ENCODE measurements around the gene POLR3H. TPM values are rescaled to one million over a fixed set of nuclear protein-coding genes. Genes with fewer than 3 reads are reported as not detected.
"Not testable (repeated sequence)": the region's sequence is repeated elsewhere in the genome, so short reads cannot be mapped to it uniquely, and the experiment has no call there.

The POLR3H gene
- total RNA-seq, 1 donor from 2014 or later, result 9.7 TPM

GRCh38 chr22:41562461-41562860, 18.2 kb upstream of the POLR3H start:
- Histone ChIP-seq H3K27me3 (ENCODE audit: control insufficient read depth, insufficient read depth, low read length) (no peaks in the 10 kb centered on the region), H3K36me3 (ENCODE audit: control insufficient read depth, insufficient read depth, low read length) (no peaks in the 10 kb centered on the region), H3K4me3 (ENCODE audit: low read depth, low read length) (no peak overlapping the region)
- TF ChIP-seq CTCF (IDR thresholded peaks at IDR 0.05; ENCODE audit: insufficient read depth, low read length, poor library complexity, severe bottlenecking), result no peak
- no peak for DNase-seq (ENCODE audit: low read depth)

- Histone ChIP-seq H3K36me3 (ENCODE audit: control insufficient read depth, insufficient read depth, low read length) (no peaks in the 10 kb centered on the region), H3K4me3 (ENCODE audit: low read depth, low read length) (peak overlapping the region; percentile 53), H3K27me3 (ENCODE audit: control insufficient read depth, insufficient read depth, low read length) (no peaks in the 10 kb centered on the region)
- TF ChIP-seq CTCF (IDR thresholded peaks at IDR 0.05; ENCODE audit: insufficient read depth, low read length, poor library complexity, severe bottlenecking), result no peak
- no peak for DNase-seq (ENCODE audit: low read depth)
Observed at GRCh38 chr22:41561788-41562187, 17.5 kb upstream of the POLR3H start.

DNA sequence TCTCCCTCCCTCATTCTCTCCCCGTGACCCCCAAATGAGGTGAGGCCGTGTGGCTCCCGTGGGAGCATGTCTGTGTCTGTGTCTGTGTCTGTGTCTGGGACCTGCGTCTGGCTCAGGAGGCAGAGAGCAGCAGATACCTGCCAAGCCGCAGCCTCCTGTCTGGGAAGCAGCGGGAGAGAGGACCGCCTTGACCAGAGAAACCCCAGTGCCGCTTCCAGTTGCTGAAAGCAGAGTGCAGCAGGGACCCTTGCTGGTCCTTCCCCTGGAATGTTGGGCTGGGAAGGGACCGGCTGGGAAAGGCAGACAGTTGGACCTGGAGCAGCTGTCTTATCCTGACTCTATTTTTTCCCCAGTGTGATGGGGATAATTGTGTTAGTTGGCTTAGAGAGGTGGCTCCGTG, 17.1 kb upstream of the POLR3H start:
- H3K4me3 ChIP-seq (ENCODE audit: low read depth, low read length), result peak overlapping the region; percentile 53
- no peaks in the 10 kb centered on the region for H3K36me3 ChIP-seq (ENCODE audit: control insufficient read depth, insufficient read depth, low read length)
- no peak for DNase-seq (ENCODE audit: low read depth)
- no peak for TF ChIP-seq CTCF (IDR thresholded peaks at IDR 0.05; ENCODE audit: insufficient read depth, low read length, poor library complexity, severe bottlenecking)
- H3K27me3 ChIP-seq (ENCODE audit: control insufficient read depth, insufficient read depth, low read length), result no peaks in the 10 kb centered on the region

DNA sequence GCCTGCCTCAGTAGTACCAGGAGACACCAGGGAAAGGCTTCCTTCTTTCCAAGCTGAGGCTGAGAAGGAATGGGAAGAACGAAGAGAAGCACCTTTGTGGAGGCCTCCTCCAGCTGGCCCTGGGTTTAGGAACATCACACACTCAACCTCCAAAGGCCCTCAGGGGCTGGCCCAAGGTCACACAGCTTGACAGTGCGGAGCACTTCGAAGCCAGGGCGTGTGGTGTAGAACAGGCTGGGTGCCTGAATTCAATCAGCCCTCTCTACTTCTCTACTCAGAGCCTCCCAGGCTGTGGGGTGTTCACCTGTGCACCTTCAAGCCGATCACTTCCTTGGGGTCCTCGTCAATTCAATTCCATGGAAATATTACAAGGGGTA, 15.8 kb upstream of the POLR3H start:
- Histone ChIP-seq H3K36me3 (ENCODE audit: control insufficient read depth, insufficient read depth, low read length) (no peaks in the 10 kb centered on the region), H3K27me3 (ENCODE audit: control insufficient read depth, insufficient read depth, low read length) (no peaks in the 10 kb centered on the region), H3K4me3 (ENCODE audit: low read depth, low read length) (no peak overlapping the region)
- DNase-seq (ENCODE audit: low read depth), result no peak
- TF ChIP-seq CTCF (IDR thresholded peaks at IDR 0.05; ENCODE audit: insufficient read depth, low read length, poor library complexity, severe bottlenecking), result no peak

DNA sequence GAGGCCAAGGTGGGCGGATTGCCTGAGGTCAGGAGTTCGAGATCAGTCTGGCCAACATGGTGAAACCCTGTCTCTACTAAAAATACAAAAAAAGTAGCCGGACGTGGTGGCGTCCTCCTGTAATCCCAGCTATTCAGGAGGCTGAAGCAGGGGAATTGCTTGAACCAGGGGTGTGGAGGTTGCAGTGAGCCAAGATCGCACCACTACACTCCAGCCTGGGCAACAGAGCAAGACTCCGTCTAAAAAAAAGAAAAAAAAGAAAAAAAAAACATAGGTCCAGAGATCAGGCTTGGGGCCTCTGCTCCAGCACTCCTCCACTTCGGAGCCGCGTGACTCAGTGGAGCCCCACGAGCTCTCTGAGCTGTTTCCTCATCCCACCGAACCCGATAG, 14.0 kb upstream of the POLR3H start:
- not testable (repeated sequence) for DNase-seq (ENCODE audit: low read depth); H3K36me3 ChIP-seq (ENCODE audit: control insufficient read depth, insufficient read depth, low read length); H3K4me3 ChIP-seq (ENCODE audit: low read depth, low read length); H3K27me3 ChIP-seq (ENCODE audit: control insufficient read depth, insufficient read depth, low read length)

- no peaks in the 10 kb centered on the region for H3K27me3 ChIP-seq (ENCODE audit: control insufficient read depth, insufficient read depth, low read length)
- no peak for TF ChIP-seq CTCF (IDR thresholded peaks at IDR 0.05; ENCODE audit: insufficient read depth, low read length, poor library complexity, severe bottlenecking)
- DNase-seq (ENCODE audit: low read depth), result no peak
- H3K4me3 ChIP-seq (ENCODE audit: low read depth, low read length), result no peak overlapping the region
- no peaks in the 10 kb centered on the region for H3K36me3 ChIP-seq (ENCODE audit: control insufficient read depth, insufficient read depth, low read length)
Observed at GRCh38 chr22:41557401-41558240, 13.4 kb upstream of the POLR3H start.

All from kidney epithelial cell (primary cell).